ENCODE results near the gene RASSF8. TPM values are rescaled to one million over a fixed set of nuclear protein-coding genes. Genes with fewer than 3 reads are reported as not detected.

RASSF8 gene
- total and polyA plus RNA-seq, 2 donors = 20.9 to 63.1 TPM

DNA sequence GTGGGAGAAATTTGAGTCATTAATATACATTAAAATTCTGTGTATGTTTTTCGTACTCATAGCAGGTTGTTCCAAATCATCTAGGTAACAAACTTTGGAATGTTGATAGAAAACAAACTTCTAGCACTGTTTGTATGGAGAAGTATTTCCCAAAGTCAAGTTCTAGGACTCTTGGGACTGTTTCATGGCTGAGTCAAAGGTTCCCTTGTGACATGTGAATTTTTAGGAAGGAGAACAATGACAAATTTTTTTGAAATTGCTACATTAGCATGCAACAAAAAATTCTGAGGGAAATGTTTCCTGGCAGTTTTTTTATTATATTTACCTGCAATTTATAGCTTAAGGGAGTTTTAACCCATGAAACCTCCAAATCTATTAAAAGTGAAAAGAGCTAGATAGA lies 73.8 kb downstream of the RASSF8 start:
- Histone ChIP-seq H3K27ac (ENCODE audit: low read depth) (no peak overlapping the region), H3K36me3 (ENCODE audit: insufficient read depth) (no peaks in the 10 kb centered on the region), H3K4me3 (ENCODE audit: low read depth, low read length) (no peak overlapping the region), H3K4me1 (ENCODE audit: insufficient read depth) (no peaks in the 10 kb centered on the region)
- 90% methylated on average over 1 of the region's 1 CpG for WGBS
- DNase-seq (ENCODE audit: extremely low spot score) = no peak

DNA sequence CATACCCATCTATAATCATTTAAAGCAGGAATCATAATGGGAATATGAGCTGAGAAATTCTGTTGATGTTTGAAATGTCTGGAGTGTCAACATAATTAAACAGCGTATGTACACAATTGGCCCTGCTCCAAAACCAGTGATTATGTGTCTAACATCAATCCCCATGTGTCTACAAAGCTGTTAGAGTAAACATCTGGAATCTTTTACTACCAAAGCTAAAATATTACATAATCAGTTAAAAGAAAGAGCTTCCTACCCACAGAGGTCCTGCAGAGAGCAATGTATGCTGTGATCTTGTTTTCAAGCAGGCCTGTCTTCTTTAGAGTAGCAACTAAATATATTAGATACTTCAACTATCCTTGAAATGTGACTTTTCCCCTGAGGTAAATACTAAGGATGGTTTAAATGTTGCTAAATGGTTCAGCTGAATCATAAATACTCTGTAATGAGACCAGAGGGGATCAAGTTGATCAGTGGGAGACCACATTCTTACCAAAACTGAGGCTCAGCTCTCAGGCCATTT lies 74.3 kb downstream of the RASSF8 start:
- Histone ChIP-seq H3K4me3 (ENCODE audit: low read depth, low read length) (no peak overlapping the region), H3K36me3 (ENCODE audit: insufficient read depth) (no peaks in the 10 kb centered on the region), H3K27ac (ENCODE audit: low read depth) (no peak overlapping the region), H3K4me1 (ENCODE audit: insufficient read depth) (no peaks in the 10 kb centered on the region)
- 51% methylated on average over 1 of the region's 1 CpG for WGBS
- no peak for DNase-seq (ENCODE audit: extremely low spot score)

DNA sequence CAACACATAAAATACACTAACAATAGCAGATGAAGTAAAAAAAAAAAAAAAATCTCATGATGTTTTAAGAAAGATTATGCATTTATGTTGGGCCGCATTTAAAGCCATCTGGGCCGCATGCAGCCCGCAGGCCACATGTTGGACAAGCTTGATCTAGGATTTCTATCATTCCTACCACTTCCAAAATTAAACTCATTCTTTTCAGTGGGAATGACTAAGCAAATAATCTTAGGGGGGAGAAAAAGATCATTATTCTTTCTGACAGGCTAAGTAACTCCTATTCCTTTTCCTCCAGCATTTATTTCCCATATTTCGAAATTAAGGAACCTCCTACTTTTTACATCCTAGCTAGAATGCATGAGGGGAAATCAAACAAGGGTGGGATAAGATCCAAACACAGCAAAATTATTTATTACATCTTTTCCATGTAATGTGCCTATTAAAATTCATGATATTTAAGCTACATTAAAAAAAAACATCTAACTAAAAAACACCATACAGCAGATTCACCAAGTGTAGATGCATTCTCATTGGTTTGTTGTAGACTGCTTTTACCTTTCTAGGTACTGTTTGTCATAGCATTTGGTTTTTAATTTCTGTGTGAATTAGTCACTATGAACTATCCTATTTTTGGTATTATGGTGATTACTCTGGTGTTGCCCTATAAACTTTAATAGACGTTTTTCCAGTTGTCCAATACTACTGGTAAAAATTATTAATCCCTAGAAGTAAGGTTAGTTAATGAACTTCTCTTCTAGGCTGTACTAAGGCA lies 76.1 kb downstream of the RASSF8 start:
- no peaks in the 10 kb centered on the region for H3K4me1 ChIP-seq (ENCODE audit: insufficient read depth)
- no peak overlapping the region for H3K4me3 ChIP-seq (ENCODE audit: low read depth, low read length)
- no peaks in the 10 kb centered on the region for H3K36me3 ChIP-seq (ENCODE audit: insufficient read depth)
- 90% methylated on average over 5 of the region's 5 CpGs for WGBS
- H3K27ac ChIP-seq (ENCODE audit: low read depth) = no peak overlapping the region
- DNase-seq (ENCODE audit: extremely low spot score) = no peak

DNA sequence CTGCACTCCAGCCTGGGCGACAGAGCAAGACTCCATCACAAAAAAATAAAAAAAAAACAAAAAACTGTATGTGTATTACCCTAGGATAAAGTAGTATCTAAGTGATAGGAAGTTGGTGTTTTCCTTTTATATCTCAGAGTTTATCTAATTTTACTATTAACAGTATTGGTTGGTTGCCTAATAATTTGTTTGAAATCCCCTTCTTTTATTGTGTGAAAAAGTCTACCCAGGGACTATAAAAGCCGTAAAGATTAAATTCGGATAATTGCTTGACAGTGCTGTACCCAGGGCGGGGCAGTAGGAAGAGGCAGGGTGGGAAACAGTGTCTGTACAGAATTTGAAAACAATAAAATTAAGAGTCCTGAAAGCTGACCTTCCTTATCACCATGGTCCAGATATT lies 78.4 kb downstream of the RASSF8 start:
- no peaks in the 10 kb centered on the region for H3K36me3 ChIP-seq (ENCODE audit: insufficient read depth)
- WGBS = 81% methylated on average over 4 of the region's 4 CpGs
- DNase-seq (ENCODE audit: extremely low spot score) = no peak
- H3K27ac ChIP-seq (ENCODE audit: low read depth) = no peak overlapping the region
- no peak overlapping the region for H3K4me3 ChIP-seq (ENCODE audit: low read depth, low read length)
- no peaks in the 10 kb centered on the region for H3K4me1 ChIP-seq (ENCODE audit: insufficient read depth)

DNA sequence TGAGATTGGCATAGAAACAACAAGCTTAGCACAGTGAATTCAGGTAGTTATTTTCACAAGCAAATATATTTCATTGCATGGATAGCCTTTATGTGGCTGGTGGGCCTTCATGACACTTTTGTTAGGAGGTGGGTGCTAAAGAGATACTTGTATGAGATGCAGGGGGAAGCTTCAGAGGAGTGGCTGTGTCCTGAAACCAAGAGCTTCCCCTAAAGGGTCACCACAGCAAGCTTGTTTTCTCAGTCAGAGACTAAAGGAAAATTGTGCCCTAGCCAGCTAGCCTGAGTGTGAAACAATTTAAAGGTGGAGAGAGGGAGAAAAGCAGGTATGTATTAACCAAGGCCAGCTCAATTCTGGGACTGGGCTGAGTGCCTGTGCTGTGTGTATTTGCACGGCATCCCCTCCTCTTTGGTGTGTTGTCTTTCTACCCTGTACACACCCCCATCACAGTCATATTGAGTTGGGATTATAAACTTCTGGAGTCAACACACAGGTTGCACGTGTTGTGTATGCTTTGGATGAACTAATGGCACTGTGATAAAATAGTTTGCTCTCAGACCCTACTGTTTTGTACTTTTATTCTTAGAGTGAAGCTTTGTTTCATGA lies 79.2 kb downstream of the RASSF8 start:
- no peaks in the 10 kb centered on the region for H3K36me3 ChIP-seq (ENCODE audit: insufficient read depth)
- no peak for DNase-seq (ENCODE audit: extremely low spot score)
- H3K4me3 ChIP-seq (ENCODE audit: low read depth, low read length) = no peak overlapping the region
- no peaks in the 10 kb centered on the region for H3K4me1 ChIP-seq (ENCODE audit: insufficient read depth)
- H3K27ac ChIP-seq (ENCODE audit: low read depth) = no peak overlapping the region
- WGBS = 89% methylated on average over 2 of the region's 2 CpGs

DNA sequence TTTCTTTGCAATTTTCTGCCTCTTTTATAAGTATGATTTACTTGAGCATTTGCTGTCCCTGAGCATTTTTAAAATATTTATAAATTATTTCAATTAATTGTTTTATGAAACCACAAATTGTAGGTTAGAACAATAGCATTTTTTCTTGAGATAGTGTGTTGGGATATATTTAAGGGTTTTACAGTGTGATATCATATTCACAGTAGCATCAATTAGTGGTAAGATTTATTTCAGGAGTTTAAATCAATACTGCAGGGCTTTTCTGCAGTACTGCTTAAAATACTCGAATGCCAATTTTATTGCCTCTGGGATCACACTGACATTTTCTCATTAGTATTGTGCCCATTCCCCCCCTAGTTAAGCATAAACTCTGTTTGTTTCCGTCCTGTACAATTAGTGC lies 84.2 kb downstream of the RASSF8 start:
- Histone ChIP-seq H3K27ac (ENCODE audit: low read depth) (no peak overlapping the region), H3K36me3 (ENCODE audit: insufficient read depth) (no peaks in the 10 kb centered on the region), H3K4me1 (ENCODE audit: insufficient read depth) (peaks cover 2% of the 10 kb centered on the region), H3K4me3 (ENCODE audit: low read depth, low read length) (no peak overlapping the region)
- 74% methylated on average over 2 of the region's 2 CpGs for WGBS
- DNase-seq (ENCODE audit: extremely low spot score) = no peak

DNA sequence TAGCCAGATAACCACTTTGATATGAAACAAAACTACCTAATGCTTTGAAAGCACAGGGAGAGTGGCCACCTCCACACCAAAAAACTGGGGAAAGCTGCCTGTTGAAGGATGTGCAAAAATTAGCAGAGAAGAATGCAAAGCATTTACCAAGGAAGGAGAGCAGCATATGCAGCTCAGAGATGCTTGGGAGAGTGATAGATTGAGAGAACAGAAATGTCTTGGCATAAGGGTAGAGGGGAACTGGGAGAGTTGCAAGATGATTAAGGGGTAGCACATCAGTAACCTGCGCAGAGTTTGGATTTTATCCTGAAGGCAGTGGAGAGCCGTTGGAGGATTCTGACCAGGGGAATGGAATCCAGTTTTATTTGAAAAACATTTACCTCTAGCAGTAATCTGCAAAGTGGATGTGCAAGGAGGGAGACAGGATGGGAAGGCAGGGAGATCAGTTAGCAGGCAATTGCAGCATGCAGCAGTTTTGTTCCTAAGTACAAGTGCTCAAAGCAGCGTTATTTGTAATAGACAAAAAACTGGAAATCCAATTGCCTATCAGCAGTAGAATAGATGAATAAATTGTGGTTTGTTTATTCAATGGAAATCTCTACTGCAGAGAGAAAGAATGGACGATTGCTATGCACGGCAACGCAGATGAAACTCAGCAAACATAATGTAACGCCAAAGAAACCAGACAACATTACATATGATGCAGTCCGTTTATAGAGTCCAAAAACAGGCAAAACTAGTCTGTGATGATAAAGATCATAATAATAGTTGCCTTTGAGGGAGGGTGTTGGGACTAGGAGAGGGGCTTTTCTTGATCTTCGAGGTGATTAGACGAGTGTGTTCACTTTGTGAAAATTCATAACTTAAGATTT lies 84.9 kb downstream of the RASSF8 start:
- no peak for DNase-seq (ENCODE audit: extremely low spot score)
- H3K4me3 ChIP-seq (ENCODE audit: low read depth, low read length) = no peak overlapping the region
- H3K27ac ChIP-seq (ENCODE audit: low read depth) = no peak overlapping the region
- 45% methylated on average over 10 of the region's 10 CpGs for WGBS
- peaks cover 2% of the 10 kb centered on the region for H3K4me1 ChIP-seq (ENCODE audit: insufficient read depth)
- H3K36me3 ChIP-seq (ENCODE audit: insufficient read depth) = no peaks in the 10 kb centered on the region

DNA sequence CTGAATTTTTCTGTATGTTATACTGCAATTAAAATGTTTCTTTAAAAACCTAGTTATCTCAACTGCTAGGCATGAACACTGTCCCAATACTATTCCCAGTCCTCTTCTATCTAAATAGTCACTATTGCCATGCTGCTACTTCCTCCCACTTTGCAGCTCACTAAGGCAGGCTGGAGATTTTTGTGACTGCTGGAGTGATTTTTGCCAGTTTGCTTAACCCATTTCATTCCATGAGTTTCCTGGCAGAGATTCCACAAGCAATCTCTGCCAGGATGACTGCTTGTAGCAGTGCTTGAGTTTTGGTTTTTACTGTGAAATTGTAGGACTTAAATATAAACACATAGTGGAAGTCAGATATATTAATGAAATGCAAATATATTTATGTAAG lies 85.5 kb downstream of the RASSF8 start:
- no peaks in the 10 kb centered on the region for H3K36me3 ChIP-seq (ENCODE audit: insufficient read depth)
- H3K4me1 ChIP-seq (ENCODE audit: insufficient read depth) = peaks cover 3% of the 10 kb centered on the region
- DNase-seq (ENCODE audit: extremely low spot score) = no peak

DNA sequence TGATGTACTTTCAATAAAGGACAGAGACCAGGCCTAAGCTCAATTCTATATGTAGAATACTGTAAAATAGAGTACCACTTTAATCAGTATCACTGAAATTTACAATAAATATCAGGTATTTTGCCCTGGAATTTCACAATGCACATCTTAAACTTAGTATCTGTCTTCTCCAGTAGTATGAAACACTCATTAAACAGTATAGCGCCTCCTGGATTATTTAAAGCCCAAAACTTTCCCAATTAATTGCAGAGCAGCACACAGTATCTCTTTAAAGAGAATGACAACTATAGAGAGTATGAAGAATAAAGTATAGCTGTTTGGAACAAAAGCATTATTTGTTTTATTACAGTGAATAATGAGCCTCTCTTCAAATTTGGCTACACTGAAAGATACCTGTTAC lies 86.1 kb downstream of the RASSF8 start:
- Histone ChIP-seq H3K27ac (ENCODE audit: low read depth) (no peak overlapping the region), H3K36me3 (ENCODE audit: insufficient read depth) (no peaks in the 10 kb centered on the region), H3K4me1 (ENCODE audit: insufficient read depth) (peaks cover 3% of the 10 kb centered on the region), H3K4me3 (ENCODE audit: low read depth, low read length) (no peak overlapping the region)
- 93% methylated on average over 1 of the region's 1 CpG for WGBS
- DNase-seq (ENCODE audit: extremely low spot score) = no peak

More for the DNA sequence above, 85.5 kb downstream of the RASSF8 start:
- H3K4me3 ChIP-seq (ENCODE audit: low read depth, low read length) = no peak overlapping the region
- H3K27ac ChIP-seq (ENCODE audit: low read depth) = no peak overlapping the region

DNA sequence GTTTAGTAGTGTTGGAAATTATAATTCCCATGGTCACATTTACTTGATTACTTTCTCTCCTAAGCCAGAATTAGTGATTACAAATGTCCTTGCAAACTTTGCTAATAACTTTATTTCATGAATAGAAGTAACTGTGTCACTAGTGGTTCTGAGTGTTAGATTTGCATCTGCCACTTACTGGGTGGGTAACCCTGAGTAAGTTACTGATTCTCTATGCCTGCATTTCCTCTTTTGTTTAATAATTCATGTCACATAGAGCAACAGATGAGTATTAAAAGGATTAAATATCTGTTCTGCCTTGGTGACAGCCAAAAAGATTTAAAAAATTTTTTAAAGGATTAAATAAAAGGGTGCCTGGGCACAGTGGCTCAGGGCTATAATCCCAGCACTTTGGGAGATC lies 87.7 kb downstream of the RASSF8 start:
- Histone ChIP-seq H3K27ac (ENCODE audit: low read depth) (no peak overlapping the region), H3K36me3 (ENCODE audit: insufficient read depth) (no peaks in the 10 kb centered on the region), H3K4me3 (ENCODE audit: low read depth, low read length) (no peak overlapping the region), H3K4me1 (ENCODE audit: insufficient read depth) (peaks cover 3% of the 10 kb centered on the region)
- DNase-seq (ENCODE audit: extremely low spot score) = no peak

DNA sequence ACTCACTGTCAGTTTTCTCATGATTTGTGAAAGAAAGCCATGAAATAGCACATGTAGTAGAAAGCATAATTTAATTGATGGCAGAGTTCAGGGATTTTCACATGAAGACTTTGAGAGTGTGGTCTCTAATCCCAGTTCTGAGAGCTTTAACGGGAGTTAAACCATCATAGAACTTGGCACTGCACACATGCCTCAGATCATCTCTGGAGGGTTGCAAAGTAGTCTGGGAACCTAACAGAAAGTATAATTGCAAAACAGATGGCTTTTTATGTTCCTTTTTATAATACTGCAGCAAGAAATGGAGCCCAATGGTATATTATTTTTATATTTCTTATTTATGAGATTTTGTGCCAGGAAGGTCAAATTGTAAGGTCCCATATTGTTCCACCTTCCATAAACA lies 88.4 kb downstream of the RASSF8 start:
- Histone ChIP-seq H3K36me3 (ENCODE audit: insufficient read depth) (no peaks in the 10 kb centered on the region), H3K4me1 (ENCODE audit: insufficient read depth) (peaks cover 3% of the 10 kb centered on the region), H3K4me3 (ENCODE audit: low read depth, low read length) (no peak overlapping the region), H3K27ac (ENCODE audit: low read depth) (no peak overlapping the region)
- no peak for DNase-seq (ENCODE audit: extremely low spot score)
- 31% methylated on average over 1 of the region's 1 CpG for WGBS

DNA sequence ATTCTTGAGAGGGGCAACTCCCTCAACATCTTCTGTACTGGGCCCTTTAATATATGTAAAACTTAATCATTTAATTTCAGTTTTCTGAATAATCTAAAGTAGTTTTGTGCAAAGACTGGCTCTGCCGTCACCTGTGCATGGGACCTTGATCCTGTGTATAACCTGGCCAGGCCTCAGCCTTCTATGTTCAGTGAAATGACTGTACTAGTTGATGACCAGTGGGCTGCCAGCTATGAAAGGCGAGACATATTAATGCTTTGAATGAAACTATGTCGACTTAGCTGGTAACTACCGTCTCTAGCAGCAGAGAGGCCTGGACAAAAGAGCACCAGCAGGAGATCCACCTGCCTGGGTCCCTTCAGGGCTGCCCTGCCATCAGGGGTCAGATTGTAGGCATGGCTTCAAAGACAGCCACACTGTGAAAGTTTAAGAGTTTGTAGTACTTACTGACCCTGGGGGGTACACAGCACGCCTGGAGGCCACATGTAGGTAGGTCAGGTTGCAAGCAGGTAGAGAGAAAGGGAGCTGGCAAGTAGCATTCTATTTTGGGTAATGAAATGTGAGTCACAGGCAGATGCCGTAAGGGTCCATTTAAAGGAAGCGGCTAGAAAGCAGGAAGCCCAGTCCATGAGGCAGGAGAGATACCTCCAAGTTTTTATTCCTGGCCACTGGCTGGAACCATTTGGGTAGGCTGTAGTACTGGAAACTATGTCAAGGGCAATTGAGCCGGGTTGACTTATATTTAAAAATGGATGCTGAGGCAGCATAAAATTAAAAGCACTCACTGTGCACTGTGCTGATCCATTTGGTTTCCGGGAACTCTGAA lies 89.1 kb downstream of the RASSF8 start:
- no peaks in the 10 kb centered on the region for H3K36me3 ChIP-seq (ENCODE audit: insufficient read depth)
- DNase-seq (ENCODE audit: extremely low spot score) = no peak
- H3K4me1 ChIP-seq (ENCODE audit: insufficient read depth) = peaks cover 3% of the 10 kb centered on the region
- H3K27ac ChIP-seq (ENCODE audit: low read depth) = no peak overlapping the region
- 93% methylated on average over 9 of the region's 9 CpGs for WGBS
- no peak overlapping the region for H3K4me3 ChIP-seq (ENCODE audit: low read depth, low read length)

DNA sequence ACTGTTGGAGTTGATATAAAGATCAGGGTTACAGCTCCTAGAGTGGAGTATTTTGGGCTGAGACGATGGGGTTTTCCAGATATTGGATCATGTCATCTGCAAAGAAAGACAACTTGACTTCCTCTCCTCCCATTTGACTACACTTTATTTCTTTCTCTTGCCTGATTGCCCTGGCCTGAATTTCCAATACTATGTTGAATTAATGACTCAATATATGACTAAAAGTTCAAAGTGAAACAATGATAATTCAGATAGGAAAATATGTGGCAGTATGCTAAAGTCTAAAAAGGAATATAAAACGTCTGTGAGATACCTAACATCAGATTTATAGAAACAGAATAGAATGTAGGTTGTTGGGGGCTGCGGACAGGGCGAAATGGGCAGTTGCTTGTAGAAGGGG lies 94.2 kb downstream of the RASSF8 start:
- no peak overlapping the region for H3K27ac ChIP-seq (ENCODE audit: low read depth)
- peaks cover 1% of the 10 kb centered on the region for H3K4me1 ChIP-seq (ENCODE audit: insufficient read depth)
- no peak overlapping the region for H3K4me3 ChIP-seq (ENCODE audit: low read depth, low read length)
- WGBS = 78% methylated on average over 4 of the region's 4 CpGs
- DNase-seq (ENCODE audit: extremely low spot score) = no peak
- no peaks in the 10 kb centered on the region for H3K36me3 ChIP-seq (ENCODE audit: insufficient read depth)

Data from urinary bladder (tissue), 4 donors.